NCI-H2196 treated with DMSO at 0.1 percent for 48 hours (cell line): ENCODE measurements around the gene LAMA4.

Experiments
- DNase-seq: peaks from one replicate; lab custom pipeline; 2025; ENCODE audit not compliant: unreplicated experiment; lab: John Stamatoyannopoulos, UW

Gene LAMA4

DNA sequence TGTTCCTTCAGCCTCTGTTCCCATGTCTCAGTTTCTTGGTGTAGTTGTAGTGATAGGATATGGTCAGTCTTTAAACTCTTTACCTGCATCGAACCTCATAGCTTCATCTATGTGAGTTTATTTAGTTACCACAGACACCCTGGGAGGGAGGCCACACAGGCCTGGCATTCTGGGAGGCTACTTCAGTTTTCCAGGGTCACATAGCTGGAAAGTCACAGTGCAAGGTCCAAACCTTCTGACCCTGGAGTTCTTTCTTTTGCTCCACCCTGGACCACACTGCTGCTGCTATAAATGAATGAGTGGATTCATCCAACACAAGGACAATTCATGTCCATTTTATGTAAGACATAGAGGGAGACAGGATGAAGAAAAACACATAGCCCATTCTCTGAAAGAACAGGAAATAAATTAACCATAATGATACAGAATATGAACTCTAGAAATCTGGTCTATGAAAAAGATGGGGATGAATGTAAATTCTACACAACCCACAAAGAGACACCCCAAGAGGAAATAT, 60.8 kb downstream of the LAMA4 start:
- no peak for DNase-seq

DNA sequence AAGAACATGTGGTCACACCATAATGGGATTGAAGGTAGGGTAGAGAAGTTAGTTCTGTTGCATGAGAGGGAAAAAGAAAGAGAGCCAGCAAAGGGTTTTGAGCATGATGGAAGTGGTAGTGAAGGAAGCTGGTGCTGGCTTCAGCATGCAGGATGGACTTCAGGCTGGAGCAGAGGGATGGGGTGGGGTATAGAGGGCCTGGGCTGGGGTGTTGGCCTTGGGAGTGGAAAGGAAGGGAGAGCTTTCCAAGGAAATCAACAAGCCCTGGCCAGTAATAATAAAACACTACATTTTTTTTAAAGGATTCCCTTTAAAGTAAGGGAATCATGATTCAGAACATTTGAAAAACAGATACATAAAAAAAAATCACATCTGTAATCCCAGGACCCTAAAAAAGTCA, 61.2 kb downstream of the LAMA4 start:
- DNase-seq = no peak

DNA sequence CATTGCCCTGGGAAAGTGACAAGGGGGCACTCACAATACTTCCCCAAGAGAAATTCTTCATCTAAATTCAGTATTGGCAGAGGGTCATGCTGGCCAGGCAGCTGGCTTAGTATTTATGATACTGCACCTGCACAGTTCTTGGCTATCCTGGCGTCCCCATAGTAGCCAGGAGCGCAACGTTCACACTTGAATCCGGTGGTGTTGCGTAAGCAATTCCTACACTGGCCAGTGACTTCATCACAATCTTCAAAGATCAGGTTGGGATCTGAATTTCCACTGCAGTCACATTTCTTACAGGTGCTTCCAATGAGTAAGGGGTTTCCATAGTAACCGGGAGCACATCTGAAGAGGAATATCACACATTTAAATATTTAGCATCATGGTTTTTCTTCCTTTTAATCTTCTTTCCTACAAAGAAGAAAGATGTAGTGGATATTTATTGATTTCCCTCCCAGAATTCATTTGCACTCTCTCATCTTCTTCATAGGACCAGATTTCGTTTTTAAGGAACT, 62.8 kb downstream of the LAMA4 start:
- DNase-seq = no peak

DNA sequence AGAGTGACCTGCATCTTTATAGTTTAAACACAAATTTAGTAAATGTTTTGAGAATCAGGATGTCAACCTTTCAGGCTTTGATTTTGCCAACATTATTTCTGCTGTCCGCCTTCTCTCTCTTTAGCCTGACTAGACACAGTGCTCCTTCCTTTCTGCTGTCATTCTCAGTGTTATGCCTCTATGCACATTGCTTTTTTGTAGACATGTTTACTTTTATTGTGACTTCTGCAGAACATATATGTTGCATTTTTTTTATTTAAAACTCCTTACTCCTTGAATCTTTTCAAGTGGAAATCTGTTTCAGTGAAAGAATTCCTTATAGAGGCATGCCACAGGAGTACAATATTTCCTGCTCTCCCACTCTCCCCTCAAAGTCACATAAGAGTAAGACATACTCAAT, 64.2 kb downstream of the LAMA4 start:
- DNase-seq = no peak

DNA sequence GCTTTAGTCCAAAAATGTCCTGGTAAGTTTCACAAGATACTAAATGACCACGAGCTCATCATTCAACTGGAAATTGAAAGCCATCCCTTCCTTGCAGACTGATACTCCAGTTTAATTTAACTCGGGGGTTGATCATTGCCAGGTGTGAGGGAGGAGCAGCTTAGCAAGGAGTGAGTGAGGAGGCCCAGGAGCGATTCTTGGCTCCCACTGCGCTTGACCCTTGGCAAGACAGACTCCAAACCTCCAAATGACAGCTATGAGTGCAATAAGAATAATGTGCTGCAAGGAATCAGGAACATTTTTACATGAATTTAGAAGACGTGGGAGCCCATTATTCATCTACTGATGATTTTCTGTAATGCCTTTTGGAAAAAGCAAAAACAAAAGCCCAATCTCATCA, 64.9 kb downstream of the LAMA4 start:
- DNase-seq = no peak

DNA sequence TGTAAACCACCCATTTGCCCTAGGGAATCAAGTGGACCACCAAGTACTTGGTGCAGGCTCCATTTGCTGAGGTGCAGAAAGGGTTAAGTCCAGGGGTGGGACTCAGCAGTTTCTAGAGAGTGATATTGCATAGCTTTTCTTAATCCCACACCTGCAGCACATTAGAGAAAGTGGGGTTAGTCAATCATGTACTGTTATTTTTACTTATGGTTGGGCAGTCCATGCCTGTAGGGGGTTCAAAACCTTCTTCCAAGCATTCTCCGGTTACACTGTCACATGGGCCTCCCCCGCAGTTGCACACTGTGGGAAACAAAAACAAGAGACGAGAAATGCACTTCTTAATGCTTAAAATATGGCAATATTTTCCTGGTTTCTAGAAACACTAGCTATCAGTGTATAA, 65.5 kb downstream of the LAMA4 start:
- no peak for DNase-seq

DNA sequence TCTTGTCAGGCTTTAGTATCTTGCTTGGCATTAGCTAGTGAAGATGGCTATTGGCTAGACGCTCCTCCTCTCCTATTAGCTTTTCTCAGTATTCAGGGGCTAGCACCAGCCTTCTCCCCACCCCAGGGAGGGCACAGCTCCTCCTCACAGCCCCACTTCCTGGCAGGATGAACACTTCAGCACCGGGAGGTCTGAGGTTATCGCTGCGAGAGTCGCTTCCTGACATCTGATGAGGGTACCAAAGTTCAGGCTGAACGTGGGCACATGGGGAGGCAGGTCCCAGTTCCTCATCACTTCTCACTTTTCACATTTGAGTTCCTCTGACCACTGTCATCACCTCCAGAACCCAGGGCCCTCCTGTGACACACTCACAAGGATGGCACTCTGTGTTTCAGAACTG, 66.6 kb downstream of the LAMA4 start:
- no peak for DNase-seq

DNA sequence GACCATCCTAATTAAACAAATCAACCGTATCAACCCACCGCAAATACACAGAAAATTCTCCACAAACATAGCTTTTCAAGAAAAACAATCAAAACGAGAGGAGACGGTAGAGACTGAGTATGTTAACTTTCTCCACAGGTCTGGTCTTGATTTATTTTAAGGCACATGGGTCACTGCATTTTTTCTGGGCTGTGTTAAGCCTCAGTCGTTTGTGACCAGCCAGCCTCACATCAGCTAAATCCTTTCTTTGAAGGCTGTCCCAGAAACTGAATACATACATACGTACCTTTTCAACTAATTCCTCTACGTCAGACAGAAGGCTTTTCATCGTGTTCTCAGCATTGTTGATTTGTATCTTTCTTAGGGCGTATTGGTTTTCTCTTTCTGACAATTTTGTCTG, 69.4 kb downstream of the LAMA4 start:
- no peak for DNase-seq

DNA sequence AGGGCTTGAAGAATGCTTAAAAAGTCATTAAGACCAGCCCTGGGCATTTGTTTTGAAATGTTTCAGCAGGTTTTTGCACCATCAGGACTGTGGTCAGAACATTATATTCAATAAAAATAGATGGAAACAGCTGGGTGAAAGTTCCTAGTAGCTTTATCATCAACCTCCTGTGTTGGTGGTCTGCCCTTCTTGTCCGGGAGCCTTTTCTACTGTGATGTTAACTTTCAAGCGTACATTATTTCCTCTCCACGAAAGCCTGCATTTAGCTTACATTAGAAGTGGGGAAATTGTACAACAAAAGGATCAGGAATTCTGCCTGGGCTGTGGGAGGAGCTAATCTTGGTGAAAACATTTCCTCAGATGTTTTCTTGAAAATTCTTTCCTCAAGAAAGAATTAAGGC, 71.1 kb downstream of the LAMA4 start:
- DNase-seq = no peak

DNA sequence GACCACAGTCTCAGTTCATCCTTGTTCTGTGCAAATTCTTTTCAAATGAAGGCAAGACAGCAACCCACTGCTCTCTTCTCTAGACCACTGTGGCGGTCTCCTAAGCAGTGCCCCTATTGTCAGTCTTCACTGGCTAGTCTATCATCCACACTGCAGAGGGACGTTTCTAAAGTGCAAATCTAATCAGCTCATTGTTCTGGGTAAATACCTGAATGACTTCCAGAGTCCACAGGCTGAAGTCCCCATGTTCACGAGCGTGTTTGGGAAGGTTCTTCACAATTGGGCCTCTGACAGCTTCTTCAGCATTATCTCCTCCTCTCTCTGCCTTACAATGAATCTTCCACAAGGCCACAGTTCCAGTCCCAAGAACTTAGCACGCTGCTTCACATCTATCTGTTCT, 73.2 kb downstream of the LAMA4 start:
- no peak for DNase-seq

DNA sequence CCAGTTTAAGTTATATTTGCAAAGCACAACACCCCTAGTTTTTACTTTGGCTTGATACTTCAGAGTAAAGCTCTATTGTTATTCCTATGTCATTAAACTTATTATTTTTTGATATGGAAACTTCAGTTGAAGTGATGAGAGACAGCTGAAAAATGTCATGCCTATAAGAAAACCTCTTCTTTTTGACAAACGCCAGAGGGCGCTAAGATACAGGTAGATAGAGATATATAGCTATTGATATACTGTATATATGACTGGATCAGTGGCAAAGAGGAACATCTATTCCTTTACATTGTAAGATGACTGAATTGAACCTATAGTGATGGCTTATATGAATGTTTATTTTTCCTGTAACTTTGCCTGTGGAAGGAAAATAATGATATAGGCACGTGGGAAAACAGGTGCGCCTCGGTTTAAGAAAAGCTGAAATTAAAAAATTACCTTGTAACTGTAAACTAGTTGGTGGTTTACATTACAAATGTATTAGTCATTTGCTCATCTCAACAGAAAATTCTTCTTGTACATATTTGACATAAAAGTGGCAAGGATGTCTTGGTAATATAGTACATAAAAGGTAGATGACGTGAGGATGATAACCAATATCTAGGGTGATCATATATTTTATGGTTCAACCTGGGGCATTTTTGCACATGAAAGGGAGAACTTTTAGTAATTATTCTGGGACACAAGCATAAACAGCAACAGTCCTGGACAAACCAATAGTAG, 74.1 kb downstream of the LAMA4 start:
- DNase-seq = peak; percentile 67

DNA sequence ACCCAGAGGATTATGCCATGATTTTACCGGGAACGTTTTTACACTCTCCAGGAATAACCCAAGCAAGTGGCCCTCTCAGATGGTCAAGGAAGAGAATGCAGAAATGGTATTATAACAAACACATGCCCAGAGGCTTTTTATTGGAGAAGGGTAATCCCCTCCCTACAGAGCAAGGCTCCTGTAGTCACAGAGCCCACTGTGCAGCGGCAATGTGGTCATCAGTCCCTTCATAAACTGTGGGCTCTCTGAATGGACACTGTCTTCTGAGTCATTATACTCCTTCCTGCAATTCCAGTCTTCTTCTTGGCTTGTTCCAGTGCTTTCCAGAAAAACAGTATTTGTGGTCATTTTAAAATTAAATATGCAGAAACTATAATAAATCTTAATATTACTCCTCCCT, 74.7 kb downstream of the LAMA4 start:
- no peak for DNase-seq

DNA sequence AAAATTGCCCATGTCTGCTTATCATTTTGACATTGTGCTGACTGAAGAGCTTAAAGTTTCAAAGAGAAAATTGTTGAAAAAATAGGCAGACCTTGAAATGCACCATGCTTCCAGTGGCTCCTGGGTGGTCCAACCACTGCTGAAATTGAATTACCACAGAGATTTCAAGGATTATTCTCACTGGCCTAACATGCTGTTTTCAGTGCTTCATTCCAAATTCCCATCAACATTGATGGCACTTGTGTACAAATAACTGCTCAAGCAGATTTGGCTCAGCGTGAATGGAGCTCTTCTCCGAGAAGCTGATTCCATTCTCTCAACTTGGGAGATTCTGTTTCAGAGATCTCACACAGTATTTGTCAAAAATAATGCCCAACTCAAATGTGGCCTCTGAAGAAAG, 75.5 kb downstream of the LAMA4 start:
- no peak for DNase-seq

DNA sequence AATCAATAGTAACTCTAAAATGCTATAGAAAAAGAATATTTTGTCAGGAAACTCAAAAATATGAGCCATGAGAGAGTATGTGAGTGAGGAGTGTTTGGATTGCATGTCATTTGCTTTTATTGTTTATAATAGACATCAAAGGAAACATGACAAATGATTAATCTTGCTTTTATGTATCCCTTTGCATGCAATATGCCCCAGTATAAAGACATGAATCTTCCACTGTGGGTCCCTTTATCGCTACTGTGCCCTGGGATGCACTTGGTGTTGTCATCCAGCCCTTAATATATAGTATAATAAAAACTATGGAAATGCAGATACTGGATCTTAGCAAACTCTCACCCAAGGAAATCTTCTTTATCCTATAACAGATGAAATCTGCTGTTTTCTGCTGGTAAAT, 77.3 kb downstream of the LAMA4 start:
- no peak for DNase-seq

DNA sequence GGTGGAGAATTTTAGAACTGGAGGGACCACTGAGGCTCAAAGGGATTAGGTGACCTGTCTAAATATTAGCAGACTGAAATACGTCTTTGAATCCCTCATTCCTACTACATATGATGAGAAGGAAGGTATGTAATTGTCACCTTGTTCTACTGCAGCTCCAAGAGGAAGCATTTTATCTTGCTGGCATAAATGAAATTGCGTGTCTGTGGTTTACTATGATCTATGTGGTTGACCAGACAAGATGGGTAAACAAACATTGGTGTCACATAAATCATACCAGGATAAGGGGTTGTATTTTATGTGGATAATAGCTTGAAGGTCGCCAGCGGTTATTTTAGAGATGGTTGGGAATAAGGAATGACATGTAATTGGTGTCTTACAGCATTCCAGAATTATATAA, 78.2 kb downstream of the LAMA4 start:
- DNase-seq = no peak

DNA sequence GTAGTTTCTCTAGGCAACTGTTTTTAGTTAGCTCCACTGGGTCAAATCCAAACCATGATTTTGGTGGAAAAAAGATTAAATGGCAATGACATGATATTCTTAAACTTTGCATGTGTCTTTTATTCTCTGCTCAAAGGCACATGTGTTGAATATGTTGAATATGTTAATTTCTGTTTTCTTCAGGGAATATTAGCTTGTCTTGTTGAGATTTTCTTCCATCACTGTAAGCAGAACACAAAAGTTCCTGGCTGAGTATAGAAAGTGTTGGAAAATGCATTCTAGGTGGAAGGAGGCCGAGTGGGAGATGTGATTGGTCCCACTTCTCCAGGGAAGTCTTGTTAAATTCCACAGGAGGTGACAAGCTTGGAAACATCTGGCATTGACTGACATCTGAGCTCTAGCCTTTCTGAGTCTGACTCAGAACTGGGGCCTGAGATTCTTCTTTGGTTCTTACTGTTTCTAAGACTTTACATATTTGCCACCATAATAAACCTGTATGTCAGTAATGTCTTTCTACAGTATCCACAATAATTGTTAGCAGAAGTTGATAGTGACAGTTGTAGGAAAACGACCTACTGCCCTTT, 81.1 kb downstream of the LAMA4 start:
- no peak for DNase-seq

DNA sequence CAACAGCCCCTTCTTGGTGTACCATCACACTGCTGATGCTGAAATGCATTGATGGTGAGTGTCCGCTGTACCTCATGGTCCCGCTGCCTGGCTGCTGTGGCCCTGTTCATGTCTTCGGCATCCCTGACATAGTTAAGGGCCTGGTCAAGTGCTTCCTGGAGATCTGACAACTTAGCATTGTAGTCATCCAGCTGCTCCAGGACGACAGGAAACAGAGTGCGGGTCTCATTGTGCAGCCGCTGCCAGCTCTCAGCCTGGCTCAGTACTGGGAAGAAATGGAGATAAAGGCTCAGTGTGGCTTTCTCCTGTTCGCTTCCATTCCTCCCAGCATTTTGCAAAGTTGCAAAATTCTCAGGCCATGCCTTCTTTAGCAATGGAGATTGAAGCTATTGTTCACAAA, 81.8 kb downstream of the LAMA4 start:
- no peak for DNase-seq

DNA sequence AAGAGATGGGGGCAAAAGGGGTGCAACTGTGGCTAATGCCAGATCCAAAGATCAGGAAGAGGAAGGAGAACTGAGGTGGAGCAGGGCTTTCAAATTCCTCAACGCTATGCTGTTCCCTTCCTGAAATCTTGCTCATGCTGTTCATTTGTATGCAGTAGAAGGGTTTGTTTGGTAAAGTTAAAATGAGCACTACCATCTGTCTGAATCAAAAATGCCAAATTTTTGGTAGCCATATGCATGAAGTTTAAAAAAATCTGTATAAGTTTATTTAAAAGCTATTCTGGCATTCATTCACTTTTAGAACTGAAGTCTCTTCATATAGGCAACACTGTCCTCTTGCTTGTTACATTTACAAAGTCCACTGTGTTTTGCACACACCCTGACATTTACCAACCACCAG, 84.8 kb downstream of the LAMA4 start:
- DNase-seq = no peak

DNA sequence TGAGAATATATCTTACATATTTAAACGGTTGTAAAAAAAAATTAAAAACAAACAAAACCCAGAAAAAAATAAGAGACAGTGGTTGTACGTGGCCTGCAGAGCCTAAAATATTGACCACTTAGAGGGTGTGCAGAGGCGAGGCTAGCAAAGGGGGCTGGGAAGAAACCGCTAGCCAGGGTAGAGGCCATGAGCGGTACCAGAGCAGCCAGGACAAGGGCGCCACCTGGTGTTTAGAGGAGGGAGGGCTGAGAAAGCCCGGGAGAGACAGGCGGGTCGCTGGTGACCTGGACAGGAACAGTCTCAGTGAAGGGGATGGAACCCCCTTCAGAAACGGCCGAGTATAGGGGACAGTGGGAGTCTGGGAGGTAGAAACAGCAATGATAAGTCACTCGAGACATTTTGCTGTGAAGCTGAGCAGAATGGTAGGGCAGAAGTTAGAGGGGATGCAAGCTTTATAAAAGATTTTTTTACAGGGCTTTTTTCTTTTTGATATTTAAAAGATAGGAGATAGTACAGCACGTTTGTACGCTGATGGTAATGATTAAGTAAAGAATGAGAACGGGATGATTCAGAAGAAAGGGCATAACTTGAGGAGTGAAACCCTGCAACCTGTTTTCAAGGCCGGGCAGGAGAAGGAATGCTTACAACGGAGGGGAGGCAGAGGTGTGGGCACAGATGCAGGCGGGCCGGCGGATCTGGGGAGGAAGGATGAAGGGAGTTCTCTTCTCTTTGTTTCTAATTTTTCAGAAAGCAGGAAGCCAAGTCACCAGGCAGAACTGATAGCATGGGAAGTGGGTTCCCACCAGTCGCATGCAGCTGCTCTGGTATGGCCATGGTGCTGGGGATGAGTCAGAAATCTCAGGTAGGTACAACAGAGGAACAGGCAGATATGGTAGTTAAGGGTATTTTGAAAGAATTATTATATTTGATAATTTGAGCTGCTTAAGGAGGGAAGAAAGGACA, 90.8 kb downstream of the LAMA4 start:
- DNase-seq = no peak

DNA sequence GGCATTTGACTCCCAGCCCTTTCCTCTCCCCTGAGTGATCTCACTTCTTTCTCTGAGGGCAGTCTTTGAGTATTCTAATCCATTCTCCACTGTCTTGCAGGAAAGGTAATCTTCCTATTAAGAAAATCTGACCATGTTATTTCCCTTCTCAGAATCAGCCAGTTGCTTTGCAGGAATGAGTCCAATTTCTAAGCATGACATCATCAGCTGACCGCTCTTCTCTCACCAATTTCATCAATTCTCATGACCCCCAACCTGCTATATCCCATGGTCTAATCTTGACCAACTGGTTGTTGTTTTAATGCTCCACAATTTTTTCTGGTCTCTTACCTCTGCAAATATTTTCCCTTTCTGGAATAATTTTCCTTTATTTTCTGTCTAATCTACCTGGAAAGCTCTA, 93.6 kb downstream of the LAMA4 start:
- DNase-seq = no peak

DNA sequence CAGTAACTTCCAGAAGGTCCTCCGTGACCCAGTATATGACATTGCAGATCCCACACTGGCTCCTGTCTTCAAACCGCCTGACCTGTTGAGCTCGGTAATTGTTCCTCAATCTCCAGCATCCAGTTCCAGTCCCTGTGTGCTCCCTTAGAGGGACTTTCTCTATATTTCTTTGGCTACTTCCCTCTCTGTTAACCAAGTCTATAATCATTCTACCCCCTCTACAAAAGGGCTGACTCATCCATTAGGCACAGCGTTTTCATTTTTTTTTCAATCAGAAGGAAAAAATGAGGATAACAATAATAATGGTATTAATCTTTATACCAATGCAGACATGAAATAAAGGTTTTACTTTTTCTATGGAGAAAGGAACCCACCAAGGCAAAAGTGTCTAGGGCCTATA, 97.7 kb downstream of the LAMA4 start:
- DNase-seq = no peak

DNA sequence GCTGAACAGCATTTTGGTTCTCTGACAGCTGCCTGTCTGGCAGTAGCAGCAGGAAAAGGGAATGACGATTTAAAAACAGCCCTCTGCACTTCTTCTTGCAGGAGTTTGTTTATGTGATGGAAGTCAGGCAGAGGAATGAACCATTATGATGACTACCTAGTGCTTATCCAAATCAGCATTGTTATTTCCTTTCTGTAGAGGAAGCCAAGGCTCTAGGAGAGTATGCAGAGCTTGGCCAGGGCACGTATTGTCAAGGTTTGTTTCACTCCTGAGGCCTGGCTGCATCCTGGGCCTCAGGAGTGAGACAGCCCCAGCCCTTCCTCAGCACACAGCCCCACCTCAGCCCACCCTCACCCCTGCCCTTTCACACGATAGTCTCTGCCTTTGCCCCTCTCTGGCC, 98.5 kb downstream of the LAMA4 start:
- DNase-seq = no peak
